ENCODE measurements around the gene PAM16.
A peak's percentile ranks its signal among the peaks of the same experiment; 100 is the strongest.
"Not testable (repeated sequence)": the region's sequence is repeated elsewhere in the genome, so short reads cannot be mapped to it uniquely, and the experiment has no call there.

PAM16 gene

DNA sequence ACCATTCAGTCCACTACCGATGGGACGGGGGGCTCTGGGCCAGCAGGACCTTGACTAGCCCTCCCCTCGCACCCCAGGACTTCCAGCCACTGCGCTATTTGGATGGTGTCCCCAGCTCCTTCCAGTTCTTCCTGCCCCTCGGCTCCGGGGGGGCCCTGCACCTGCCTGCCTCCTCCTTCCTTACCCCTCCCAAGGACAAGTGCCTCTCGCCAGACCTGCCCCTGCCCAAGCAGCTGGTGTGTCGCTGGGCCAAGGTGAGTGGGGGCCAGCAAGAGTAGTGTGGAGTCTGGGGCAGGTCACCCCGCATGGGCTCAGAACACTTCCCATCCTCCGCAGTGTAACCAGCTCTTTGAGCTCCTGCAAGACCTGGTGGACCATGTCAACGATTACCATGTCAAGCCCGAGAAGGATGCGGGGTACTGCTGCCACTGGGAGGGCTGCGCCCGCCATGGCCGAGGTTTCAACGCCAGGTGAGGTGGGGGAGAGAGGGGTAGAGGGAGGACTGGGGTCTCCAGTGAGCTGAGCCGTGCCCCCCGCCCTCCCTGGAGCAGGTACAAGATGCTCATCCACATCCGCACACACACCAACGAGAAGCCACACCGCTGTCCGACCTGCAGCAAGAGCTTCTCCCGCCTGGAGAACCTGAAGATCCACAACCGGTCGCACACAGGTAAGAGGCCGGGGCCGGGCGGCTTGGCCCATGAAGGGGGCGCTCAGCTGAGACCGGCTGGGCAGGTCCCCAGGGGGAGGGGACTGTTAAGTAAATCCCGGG, 16.2 kb downstream of the PAM16 start:
- DNase-seq (ENCODE audit: low spot score), result no peak

DNA sequence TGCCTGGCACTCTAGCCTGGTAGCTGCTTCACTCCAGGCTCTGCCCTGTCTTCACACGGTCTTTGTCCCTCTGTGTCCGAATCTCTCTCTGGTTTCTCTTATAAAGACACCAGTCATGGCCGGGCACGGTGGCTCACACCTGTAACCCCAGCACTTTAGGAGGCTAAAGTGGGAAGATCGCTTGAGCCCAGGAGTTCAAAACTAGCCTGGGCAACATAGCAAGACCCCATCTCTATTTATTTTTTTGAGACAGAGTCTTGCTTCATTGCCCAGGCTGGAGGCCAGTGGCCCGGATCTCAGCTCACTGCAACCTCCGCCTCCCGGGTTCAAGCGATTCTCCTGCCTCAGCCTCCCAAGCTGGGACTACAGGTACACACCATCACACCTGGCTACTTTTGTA, 17.4 kb downstream of the PAM16 start:
- DNase-seq (ENCODE audit: low spot score), result not testable (repeated sequence)

DNA sequence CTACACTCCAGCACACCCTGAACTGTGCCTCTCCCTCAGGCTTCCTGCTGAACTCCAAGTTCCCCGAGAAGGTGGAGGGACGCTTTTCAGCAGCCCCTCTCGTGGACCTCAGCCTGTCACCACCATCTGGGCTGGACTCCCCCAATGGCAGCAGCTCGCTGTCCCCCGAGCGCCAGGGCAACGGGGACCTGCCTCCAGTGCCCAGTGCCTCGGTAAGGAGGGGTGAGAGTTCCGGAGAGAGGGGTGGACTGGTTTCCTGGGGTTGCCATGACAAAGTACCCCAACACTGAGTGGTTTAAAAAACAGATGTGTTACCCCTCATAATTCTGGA, 17.8 kb downstream of the PAM16 start:
- DNase-seq (ENCODE audit: low spot score), result no peak

DNA sequence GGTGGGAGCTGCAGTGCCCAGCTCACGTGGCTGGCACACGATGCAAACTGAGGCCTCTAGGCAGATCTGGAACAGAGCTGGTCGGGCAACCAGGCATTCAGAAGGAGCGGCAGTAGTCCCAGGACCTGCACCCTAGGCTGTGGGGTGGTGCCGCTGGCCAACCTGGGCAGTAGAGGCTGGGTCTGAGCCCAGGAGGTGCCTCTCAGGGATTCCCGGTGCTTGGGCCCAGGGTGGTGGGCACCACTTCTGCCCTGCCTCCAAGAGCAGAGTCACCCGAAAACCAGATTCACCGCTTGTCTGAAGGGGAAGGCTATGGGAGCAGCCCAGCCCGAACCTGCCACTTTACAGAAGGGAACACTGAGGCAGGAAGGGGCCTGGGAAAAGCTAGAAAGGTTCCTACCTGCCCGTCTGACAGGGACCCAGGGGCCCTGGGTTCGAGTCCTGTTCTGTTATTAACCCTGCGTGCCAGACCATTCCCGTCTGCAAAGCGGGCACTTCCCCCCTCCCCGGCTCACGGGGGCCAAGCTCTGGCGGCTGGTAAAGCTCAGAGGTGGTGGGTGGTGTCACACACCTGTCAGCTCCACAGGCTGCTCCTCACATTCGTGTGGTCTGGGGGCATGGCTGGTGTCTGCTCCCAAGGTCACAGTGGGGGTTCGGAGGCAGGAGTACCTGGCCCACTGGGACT, 18.4 kb downstream of the PAM16 start:
- no peak for DNase-seq (ENCODE audit: low spot score)

DNA sequence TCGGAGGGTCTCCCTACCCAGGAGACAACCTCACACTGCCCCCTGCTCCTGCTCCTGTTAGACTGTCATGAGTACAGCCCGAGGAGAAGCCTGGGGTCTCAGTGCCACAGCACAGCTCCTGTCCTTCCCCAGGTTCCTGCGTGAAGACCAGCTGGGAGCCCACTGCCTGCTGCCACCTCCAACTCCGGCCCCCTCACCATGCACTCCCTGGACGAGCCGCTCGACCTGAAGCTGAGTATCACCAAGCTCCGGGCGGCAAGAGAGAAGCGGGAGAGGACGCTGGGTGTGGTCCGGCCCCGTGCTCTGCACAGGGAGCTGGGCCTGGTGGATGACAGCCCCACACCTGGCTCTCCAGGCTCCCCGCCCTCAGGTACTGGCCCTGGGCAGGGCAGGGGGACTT, 19.0 kb downstream of the PAM16 start:
- DNase-seq (ENCODE audit: low spot score), result no peak

DNA sequence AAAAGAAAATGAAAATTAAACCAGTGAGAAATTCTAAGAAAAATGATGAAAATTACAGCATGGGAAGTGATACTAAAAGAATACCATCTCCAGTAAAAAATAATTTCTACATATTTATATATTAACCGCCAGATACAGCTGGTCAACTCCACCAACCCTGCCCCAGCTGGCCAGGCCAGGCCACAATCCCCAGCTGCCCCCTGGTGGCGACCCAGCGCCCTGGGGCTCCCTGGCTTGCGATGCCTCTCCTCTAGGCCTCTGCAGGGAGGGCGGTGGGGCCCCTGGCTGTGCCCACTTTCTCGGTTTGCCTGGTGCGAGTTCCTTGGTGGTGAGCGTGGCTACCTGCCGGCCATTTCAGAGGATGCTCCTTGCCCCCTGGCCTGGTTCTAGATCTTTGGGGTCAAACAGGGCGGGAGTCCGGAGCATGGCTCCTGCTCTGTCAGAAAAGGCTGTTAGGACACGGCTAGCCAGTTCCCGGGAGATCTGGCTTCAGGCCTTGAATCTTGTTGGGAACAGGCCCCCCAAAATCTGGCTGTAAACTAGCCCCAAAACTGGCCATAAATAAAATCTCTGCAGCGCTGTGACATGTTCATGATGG, 20.7 kb downstream of the PAM16 start:
- DNase-seq (ENCODE audit: low spot score), result peak; percentile 88

DNA sequence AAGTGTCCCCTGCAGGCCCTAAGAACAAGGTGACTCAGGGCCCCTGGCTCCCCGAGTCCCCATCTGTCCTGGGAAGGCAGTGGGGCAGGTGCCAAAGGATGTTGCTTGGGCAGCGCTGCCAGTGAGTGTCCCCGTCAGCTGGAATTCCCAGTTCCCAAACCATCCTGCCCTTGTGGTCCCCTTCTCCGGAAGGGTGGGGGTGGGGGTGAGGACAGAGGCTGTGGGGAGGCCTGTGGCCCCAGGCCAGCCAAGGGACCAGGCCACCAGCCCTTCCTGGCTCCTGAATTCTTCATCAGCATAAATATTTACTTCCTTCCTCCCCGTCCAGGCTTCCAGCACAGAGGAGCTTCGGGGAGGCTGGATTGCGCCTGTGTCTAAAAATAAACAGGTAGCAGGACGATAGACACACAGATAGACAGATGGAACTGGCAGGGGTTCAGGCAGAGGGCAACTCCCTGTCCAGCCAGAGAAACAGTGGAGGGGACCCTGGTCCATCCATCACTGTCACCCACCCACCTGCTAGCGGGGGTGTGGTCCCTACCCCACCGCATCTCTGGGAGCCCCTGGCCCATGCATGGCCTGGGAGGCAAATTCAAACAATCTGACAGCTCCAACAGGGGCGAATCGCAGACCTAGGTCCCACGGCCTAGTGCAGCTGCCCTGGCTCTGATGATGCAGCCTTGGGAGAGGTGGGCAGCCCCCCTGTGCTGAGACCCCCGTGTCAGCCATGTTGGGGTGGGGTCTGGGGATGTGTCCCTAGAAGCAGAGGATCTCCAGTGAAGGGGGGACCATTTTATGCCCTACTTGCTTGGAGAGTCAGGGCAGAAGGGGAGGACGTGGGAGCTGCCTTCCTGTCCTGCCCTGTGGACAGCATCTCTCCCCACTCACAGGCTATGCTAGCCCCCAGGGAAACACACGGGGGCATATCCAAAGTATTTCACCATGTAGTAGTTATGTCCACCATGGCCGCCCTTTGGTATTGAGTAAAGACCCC, 22.0 kb downstream of the PAM16 start:
- DNase-seq (ENCODE audit: low spot score), result no peak

DNA sequence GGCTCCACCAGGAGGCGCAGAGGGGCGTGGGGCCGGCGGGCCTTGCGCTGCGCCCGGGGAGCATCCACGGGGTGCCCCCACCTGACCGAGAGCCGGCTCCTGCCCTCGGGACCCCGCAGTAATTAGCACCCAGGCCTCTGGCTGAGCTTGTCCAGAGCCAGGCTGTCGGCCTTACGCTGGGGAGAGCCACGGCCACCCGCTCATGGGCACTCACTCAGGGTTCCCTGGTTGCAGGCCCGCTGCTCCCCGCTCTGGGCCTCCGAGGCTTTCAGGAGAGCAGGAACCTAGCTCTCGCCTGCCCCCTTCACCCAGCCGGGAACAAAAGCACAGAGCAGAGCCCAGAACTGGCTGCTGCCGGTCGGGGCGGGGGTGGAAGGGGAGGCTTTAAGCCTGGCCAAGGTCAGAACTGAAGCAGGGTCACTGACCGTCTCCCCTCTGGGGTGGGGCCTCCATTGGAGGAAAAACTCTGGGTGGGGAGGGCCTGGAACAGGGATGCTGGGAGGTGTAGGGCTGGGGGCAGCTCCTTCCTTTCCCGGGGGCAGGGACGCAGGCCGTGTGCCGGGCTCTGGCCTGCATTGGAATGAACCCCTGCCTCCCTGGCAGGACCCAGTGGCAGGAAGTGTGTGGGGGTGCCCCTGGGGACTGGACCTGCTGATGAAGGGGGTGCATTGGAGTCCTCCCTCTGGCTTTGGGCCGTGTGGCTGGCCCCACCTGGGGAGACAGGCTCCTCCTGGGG, 22.9 kb downstream of the PAM16 start:
- peak; percentile 95 for DNase-seq (ENCODE audit: low spot score)

DNA sequence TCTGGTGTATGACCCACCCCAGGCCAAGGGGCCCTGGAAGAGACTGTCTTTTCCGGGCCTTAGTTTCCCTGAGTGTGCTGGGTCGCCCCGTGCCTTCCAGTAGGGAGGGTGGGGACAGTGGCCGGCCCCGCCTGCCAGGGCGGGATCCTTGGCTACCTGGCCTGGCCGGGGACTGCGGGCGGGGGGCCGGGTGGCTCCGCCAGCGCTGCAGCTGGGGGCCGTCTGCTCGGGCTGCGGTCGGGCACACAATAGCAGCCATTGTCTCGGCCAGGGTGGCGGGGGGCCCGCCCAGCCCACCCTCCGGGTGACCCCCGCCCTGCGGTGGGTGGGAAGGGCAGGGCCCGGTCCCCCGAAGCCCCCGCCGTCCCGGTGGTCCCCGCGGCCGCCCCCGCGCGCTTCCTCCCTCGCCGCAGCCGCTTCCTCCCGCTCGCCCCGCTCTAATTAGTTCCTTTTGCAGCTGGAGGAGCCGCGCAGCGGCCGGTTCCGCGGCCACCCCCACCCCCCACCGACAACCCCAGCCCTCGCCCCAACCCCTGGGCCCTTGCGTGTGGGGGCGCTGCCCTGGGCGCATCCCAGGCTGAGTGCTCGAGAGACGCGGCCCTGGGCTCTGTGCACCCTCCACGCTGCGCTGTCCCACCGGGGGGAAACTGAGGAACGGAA, 23.6 kb downstream of the PAM16 start:
- no peak for DNase-seq (ENCODE audit: low spot score)

DNA sequence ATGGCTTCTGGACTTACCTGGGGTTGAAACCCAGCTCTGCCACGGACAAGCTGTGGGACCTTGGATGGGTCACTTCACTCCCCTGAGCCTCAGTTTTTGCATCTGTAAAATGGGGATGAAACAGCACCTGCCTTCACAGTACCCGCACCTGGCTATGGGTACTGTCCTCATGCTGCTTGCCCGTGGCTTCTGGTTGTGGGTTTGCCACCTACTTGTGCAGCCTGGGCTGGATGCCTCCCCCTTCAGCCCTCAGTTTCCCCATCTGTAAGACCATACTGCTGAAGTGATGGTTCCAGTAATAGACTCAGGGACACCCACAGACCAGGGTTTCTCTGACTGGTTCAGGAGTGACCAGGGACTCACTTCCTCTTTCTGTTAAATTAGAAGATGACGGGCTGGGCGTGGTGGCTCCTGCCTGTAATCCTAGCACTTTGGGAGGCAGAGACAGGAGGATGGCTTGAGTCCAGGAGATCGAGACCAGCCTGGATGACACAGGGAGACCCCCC, 25.8 kb downstream of the PAM16 start:
- no peak for DNase-seq (ENCODE audit: low spot score)

DNA sequence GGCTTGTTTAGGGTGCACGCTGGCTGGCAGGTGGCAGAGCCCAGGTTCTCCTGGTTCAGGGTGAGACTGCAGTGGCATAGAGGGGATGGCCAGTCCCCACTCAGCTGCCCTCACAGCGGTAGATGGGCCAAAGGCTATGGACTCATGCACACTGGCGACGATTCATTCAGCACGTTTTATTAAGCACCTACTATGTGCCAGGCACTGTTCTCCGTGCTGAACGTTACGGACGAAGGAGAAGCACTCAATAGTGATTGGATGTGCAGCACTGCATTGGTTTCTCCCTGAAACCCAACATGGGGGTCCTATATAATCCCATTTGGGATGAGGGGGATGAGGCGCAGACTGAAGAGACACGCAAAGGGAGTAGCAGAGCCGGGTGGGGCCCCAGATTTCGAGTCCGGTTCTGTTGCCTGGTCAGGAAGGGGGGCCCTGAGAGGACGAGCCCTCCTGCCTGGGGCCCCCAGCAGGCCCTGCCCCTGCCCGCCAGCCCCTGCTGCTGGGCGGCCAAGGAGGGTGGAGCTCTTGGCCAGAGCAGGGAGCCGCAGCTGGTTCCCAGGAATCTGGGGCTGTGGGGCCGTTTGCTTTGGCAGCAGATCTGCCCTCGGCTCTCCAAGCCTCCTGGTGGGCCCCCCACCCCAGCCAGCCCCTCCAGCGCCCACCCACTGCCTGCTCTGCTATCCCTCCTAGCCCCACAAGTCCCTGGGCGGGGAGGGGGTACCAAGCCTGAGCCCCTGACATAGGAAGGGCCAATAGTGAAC, 26.4 kb downstream of the PAM16 start:
- no peak for DNase-seq (ENCODE audit: low spot score)

DNA sequence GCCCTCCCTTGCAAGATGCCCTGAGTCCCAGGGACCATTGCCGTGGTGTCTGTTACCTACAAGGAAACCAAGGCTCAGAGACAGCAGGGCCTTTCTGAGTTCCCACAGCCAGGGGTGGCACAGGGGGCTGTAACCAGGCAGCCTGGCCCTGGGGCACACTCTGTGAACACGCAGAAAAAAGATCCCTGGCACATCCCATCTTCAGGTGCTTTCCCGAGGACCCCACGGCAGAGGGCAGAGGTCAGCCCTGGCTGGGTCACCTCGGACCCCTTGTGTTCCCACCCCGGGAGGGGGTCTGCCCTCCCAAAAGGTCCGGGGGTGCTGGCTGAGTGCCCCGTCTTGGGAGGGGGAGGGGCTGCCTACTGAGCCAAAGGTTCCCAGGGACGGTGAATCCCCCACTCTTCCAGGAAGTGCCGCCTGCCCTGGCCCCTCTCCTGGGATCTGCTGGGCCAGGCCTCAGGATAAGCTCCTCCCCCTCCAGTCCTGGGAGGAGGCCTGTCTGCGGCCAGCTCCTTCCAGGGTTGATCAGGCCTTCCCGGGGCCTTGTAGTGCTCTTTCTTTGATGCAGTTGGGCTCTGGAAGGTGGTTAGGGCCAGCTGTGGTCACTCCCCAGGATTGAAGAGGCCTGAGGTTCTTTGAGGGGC, 27.2 kb downstream of the PAM16 start:
- peak; percentile 91 for DNase-seq (ENCODE audit: low spot score)

DNA sequence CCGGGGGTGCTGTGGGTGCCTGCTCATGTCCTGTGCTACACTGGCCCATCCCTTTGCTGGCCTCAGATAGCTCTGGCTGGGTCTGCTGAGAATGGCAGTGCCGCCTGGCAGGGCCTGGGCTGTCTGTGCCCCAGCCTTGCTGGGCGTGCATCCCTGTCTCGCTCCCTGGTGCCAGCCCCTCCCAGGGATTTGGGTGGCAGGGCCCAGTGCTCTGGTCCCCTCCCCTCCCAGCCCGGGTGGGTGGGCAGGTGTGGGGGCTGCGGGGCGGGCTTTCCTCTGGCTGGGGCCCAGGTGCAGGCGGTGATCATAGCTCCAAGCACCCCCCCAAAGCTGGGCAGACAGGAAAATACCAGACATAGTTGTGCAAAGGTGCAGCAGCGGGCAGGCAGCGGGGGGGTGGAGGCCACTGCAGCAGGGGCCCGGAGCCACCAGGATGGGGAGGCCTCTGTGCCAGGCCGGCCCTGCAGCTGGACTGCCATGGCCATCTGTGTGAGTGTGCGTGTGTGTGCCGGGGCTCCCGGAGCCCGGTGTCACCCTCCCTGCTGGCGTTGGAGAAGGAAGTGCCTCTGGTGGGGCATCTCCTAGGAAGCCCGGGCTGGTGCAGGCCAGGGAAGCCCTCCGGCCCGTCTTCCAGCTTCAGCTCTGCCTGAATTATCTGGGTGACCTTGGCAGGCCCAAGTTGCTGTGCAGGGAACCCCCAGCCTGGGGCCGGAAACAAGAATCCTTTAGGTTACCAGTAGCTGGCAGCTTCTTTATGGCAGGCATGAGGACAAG, 27.9 kb downstream of the PAM16 start:
- no peak for DNase-seq (ENCODE audit: low spot score)

DNA sequence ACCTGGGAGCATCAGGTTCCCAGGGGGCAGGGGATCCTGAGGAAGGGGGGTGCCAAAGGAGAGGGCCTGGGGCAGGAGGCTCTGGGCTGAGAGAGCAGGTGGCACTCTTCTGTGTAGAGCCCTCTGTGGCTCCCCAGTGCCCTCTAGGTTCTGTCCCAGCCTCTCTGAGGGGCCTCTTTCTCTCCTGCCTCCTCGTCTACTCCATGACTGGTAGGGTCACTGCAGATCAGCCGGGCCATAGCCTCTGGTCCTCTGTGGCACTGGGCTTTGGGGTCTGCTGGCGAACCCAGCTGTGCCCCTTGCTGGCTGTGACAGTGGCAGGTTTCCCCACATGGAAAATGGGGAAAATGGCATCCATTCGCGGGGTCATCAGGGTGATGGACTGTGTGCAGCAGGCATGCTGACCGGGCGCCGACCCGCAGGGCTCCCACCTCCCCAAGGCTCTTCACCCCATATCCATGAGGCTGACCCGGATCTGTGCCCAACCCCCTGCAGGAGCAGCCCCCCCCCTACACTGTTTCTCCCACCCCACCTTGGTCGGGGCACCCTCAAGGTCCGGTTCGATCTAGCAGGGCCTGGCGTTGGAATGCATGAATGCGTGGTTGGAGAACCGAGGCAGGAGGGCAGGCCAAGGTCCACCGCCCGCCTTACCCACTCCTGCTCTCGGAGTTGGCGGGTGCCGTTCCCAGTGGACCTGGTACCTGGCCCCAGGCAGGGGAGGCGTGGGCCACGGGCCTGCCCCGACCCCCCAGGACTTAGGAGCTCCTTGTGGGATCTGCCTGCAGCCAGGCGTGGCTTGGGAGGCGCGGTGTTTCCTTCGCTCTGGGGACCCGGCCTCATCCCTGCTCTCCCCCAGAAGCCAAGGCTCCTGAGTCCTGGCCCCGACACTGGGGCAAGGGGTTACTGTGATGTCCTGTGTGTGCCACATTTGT, 28.7 kb downstream of the PAM16 start:
- DNase-seq (ENCODE audit: low spot score), result no peak

DNA sequence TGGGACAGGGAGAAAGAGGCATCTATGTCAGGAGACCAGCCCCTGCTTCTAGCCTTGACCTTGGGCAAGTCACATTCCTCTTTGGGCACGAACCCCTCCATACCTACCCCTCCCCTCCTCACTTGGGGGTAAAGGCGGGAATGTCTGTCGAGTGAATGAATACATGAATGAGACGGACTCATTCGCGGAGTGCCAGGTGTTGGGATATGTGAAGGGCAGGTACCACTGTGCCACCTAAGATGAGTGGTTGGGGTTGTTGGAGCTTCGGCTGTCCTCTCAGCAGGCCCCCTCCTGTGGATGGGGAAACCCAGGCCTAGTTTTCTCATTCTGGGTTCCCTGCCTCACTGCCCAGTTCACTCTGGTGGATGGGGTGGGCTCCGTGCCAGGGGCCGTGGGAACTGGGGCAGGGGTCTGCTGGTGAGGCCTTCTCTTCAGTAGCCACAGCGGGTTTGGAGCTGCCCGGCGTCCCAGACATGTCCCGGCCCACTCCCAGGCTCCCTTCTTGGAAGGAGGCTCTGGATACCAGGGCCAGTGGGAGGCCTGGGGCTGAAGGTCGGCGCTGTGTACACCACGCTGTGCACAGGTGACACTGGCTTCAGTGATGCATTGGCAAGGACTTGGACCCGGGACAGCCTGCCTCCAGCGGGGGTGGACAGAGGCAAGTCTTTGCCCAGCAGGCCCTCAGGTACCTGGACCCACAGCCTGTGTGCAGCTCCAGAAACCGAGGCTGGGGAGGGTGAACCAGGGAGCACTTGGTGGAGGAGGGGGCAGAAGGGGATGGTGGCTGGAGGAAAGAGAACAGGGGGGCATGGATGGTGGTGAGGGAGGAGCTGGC, 29.6 kb downstream of the PAM16 start:
- DNase-seq (ENCODE audit: low spot score), result no peak

DNA sequence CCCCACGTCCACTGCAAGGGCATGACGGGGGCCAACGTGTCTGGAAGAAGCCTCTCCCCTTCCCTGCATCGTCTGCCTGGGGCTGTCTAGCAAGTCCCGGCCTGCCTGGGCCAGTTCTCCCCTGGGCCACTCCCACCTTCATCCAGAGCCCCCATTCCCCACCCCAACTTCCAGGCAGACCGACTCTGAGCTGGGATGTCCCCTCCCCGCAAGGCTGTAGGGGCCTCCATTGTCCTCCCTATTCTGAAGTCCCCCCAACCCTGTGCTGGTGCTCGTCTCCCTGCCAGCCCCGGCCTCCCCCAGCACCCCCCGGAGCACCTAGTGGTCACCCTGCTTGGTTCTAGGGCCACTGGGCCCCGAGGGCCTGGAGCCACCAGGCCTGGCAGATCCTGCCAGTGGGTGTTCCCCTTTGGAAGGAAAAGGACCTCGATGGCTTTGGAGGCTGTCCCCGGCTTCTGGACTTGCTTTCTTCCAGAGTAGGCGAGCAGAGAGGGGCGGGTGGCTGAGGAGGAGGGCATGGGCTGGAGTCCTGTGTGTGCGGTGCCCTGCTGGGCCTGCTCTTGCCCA, 30.5 kb downstream of the PAM16 start:
- no peak for DNase-seq (ENCODE audit: low spot score)
